ENCODE results near the gene GPR39.

The GPR39 gene

DNA sequence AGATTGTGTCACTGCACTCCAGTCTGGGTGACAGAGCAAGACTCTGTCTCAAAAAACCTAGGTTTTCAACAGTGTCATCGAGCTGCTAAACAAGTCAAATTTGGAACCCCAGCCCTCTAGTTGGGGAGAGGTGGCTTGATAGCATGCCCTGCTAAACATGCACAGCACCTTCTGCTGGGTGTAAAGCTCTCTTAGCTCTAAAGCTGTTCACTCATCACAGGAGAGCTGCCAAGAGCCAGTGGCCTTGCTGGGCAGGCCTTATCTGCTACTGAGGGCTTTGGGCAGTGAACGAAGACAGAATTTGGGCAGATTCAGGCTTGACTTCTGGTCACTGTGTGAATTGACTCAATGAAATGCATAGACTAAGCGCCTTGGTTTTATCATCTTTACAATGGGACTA is 152.1 kb downstream of the GPR39 start:
- no peak for DNase-seq

DNA sequence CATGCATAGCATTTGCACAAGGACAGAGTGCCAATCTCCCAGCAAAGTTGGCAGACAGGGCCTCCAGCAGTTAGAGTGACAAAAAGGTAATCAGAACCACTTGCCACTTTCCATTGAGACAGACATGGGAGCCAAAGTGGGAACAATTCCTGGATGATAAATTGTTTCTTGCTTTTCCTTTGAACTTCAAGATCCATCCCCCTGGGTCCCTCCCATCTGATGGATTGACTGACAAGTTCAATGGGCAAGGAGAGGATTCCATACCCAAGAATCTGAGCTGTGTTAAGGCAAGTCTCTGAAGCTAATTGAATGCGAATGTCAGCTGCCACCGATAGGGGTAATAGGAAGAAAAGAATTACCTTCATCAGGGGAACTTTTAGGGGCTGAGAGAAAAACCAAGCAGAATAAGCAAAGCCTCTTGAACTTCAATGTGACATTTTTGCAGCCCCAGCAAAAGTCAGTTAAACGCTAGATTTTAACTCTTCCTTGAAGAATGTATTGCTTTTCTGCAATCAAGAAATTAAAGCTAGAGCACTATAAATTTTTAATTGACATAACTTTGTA is 156.9 kb downstream of the GPR39 start:
- DNase-seq, result no peak

DNA sequence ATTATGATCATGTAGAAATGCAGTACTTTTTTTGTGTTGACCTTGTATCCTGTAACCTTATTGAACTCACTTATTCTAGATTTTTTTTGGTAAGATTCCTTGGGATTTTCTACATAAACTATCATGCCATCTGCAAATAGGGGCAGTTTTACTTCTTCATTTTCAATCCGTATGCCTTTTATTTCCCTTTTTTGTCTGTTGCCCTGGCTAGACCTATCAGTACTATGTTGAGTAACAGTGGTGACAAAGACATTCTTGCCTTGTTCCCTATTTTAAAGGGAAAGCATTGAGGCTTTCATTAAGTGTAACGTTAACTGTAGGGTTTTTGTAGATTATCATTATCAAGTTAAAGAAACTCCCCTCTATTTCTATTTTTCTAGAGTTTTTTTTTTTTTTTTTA is 161.1 kb downstream of the GPR39 start:
- no peak for DNase-seq

DNA sequence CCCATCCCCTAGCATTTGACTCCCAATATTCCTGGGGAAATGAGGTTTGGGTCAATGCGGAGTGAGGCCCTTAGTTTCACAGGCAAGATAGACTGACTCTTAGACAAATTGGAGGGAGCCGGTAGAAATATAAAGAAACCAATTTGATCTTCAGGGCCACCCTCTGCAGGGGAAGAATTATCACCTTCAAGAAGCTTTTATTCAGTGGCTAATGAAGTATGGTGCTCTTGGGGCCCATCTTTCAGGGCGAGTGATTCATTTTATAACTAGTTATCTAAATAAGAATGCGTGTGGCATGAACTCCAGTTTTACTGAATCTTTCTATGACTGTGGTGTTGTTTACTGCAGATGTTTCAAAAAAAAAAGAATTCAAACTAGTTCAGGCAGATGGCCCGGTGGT is 165.0 kb downstream of the GPR39 start:
- DNase-seq, result no peak

DNA sequence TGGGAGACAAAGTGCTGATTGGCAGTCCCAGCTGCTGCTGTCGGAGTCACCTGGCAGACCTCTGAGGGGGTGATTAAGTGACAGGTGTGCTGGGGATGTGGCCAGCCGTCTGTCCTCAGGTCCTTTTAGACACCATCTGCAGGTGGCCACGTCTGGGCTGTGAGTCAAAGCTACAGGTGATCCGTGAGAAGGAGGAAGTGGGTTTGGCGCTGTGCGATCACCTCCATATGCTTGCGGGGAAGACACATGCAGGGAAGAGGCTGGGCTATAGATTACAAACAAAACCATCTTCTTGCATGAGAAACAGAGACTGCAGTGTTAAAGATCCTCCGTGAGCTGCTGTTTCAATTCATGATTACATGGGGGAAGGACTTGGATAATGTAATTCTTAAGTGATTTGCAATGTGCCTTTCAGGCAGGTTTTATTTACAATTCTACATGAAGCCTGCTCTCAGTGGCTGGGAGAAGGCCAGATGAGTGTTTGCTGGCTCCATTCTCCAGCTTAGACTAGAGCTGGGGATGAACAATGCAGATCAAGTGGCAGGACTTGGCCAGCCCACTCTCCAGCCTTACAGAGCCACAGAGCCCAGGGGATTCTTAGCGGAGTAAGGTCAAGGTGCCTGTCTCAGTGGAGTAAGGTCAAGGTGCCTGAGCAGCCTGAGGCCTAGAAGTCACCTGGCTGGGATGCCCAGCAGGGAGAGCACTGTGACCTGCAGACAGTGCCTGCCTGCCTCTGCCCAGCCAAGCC is 165.6 kb downstream of the GPR39 start:
- DNase-seq, result no peak

- no peak for DNase-seq
These were observed 167.2 kb downstream of the GPR39 start for GRCh38 chr2:132583666-132584360.

GRCh38 chr2:132584976-132585817 is 168.6 kb downstream of the GPR39 start:
- DNase-seq, result no peak

DNA sequence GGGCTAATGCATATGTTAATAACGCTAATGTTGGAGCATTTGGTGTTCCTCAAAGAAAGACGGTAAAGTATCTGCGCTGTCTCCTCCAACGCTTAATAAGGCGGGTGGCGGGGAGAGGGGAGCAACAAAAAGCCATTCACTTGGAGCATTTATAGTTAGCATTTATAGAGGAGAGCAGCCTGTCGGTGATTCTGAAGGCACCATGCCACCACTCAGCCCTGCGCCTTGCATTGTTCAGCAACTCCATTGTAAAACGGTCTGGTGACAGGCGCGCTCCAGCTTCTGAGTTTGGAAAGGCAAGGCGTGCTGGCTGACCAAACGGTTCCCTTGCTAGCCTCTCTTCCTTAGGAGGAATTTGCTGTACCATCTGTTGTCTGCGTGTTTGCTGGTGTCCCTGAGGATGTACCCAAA is 169.5 kb downstream of the GPR39 start:
- no peak for DNase-seq

- no peak for DNase-seq
These were observed 170.2 kb downstream of the GPR39 start for GRCh38 chr2:132586835-132587234.

DNA sequence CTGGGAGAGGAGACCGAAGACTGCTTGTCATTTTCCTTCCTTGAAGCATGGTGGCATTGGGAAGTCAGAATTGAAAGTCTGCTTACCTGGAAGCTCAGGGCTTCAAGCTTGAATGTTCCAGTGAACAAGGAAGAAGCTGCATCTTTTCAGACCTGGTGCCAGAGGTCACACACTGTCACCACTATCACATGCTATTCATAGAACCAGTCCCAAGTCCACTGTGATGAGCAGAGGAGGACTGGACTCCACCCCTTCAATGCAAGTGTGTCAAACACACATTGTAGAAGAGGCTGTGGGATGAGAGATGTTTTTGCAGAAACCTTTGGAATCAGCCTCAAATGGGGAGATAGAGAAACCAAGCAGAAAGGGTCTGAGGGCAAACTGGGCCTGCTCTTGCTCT is 172.0 kb downstream of the GPR39 start:
- DNase-seq, result no peak

DNA sequence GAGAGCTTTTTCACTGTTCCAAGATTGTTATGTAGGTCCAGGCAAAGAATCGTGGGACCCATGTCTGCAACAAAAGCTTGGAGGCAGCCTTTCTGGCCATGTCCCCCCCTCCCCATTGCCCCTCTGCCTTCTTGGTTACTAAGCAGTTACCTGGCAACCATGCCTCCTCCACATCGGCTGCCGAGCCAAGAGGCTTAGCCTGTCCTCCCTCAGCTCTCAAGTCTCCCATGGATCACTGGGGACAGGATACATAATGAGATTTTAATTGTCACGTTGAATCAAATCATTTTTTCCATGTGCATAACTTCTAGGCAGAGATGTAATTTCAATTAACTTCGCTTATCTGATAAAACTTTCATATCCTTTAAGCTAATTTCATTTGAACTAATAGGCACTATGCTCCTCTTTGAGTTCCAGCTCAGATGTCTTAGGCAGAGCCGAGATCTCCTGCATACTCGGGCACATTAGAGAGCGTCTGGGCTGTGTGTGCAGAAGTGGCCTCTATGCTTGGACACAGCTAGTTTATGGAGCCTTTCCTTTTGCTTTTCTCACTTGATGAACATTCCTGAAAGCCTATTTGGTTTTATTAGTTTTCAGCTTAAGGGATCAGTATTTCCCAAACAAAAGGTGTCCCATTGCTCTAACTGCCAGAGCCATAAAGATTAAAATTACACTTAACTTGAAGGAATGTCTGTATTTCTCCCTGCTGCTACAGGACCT is 172.7 kb downstream of the GPR39 start:
- DNase-seq, result no peak

DNA sequence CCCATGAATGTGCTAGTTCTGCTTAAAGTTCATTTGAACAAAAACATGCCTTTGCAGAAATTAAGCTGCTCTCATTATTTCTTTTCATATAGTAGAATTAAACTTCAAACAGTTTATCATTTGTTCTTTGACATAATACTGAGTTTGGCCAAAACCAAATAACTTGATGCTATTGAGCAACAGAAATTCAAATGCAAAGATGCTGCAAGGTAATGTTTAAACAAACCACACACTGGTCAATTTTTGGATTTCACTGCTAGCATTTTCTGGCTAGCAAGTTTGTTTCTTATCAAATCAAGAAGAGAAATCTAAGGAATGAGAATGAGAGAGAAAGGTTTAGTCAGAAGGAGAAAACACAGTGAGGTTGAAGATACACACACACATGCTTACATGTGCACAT is 173.4 kb downstream of the GPR39 start:
- DNase-seq, result no peak

GRCh38 chr2:132593171-132593570 is 176.6 kb downstream of the GPR39 start:
- no peak for DNase-seq

DNA sequence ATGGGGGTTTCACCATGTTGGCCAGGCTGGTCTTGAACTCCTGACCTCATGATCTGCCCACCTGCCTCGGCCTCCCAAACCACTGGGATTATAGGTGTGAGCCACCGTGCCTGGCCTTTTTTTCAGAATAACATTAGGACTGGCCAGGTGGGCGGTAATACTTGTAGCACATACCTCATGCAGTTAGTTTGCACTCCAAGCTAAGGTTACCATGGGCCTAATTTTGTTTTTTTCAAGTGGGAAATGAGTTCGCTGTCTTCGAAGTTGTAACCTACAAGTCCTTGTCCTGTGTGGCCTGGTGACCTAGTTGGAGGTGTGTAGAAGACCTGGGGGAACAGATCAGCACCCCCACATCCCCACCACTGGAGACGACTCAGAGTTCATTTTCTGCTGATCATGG is 178.6 kb downstream of the GPR39 start:
- DNase-seq, result no peak

- no peak for DNase-seq
These were observed 179.1 kb downstream of the GPR39 start for GRCh38 chr2:132595693-132596092.

DNA sequence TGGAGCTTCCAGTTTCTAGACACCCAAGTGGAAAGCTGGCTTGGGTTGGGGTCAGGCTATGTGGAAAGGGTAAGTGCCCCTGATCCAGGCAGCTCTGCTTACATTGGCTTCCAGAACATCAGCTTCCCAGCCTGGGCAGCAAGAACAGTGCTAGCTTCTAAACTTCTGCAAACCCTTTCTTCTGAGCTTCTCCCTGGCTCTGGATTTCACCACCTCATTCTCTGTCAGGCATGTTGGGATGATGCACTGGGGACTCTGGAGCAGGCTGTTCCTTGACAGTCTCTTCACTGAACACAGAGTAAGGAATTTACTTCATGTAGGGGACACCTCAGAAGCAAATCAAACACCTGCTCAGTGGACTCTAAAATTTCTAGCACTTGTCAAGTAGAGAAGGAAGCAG is 180.6 kb downstream of the GPR39 start:
- no peak for DNase-seq

DNA sequence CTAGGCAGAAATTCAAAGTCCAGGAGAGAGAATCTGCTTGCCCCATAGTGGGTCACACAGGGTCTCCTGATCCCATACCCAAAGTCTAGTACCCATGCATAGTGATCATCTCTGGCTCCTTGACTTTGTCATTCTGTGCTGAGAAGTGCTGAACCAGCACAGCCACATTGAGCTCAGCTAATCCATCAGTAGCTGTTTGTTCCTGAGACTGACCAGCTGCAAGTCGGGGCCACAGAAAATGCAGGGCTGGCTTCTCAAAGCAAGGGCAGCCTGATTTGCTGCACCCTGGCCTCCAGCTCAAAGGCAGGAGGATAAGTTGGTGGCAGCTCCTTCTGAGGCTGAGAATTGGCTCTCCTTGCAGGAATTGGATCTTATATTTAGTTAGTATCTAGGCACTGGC is 181.2 kb downstream of the GPR39 start:
- DNase-seq, result no peak

GRCh38 chr2:132598536-132598935 is 181.9 kb downstream of the GPR39 start:
- no peak for DNase-seq

DNA sequence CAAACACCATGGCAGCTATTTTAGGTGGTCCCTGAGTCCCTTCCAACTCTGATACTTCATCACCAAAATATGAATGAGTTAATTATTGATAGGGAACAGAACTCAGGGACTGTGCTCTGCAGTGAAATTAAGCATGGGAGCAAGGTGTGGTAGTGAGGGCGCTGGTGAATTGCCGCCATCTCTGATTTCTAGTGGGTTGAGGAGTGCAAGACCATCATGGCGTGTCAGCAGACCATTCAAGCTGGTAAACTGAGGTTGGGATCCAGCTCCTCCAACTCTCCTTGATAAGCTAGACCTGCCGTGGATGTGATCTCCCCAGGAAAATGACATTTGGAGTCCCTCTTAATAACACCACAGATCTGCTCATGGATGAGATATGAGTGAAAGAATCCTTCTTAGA is 183.0 kb downstream of the GPR39 start:
- no peak for DNase-seq

DNA sequence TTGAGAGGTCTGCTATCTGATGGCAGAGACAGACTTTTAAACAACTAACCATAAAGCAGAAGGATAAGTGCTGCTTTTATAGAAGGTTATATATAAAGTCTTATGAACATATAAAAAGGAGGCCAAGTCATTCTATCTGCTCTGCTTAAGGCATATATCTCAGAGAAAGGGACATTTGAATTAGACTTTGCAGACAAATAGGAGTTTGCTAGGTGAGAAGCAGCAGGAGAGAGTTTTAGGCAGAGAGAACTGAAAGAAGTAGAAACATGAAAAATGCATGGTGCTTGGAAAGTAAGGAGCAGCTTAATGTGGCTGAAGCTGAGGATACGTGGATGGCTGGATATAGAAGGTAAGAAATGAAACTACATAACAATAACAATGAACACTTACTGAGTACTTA is 188.0 kb downstream of the GPR39 start:
- DNase-seq, result no peak

DNA sequence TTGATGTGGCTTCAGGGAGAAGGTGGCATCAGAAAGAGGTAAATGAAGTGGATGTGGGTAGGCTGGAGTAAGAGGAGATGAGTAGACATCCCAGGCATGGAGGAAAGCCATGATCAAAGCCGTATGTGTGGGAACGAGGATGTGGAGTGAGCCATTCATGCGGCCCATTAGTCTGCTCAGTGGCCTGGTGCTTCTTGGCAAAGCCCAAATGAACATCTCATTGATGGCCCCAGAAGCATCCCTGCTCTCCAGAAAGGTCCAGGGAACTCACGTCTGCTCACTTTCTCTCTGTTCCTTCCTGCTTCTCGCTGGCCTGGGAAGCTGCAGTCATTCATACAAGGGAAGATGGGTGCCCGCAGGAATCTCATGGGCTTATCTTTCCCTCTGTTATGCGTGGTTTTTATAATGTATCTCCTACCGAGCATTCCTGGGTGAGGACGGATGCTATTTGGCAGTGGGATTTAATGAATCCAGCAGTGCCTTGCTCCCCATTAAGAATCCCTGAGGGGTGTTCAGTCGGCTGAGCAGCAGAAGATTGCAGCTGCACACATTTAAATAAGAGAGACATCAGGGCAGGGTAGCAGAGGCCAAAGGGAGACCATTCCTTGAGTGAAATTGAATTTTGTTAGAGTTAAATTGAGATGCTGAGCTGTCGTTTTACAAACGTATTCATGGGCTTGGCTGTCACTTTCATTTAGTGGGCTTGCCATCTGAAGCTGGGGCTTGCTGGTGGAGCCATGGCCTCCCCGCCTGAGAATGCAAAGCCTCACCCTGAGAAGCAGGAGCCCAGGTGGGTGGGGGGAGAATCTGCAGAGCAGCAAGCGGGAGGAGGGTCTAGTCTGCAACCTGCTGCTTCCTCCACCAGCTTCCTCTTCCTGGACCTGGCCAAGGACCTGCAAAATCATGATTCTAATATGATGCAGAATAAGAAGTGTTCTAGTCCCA is 188.9 kb downstream of the GPR39 start:
- DNase-seq, result no peak

GRCh38 chr2:132606649-132607048 is 190.0 kb downstream of the GPR39 start:
- no peak for DNase-seq
